HTERT RPE-1 (cell line): ENCODE results near the gene IDH1.
"Not testable (repeated sequence)": the region's sequence is repeated elsewhere in the genome, so short reads cannot be mapped to it uniquely, and the experiment has no call there.

Experiments used
- in situ Hi-C: fragments of 300-500 bp; cut with MboI; formaldehyde crosslinking; loops from 4 replicates; pipeline ENCODE4 v1.14.3; 2020; ENCODE audit warnings: low sequenced_read_pairs

IDH1 gene

DNA sequence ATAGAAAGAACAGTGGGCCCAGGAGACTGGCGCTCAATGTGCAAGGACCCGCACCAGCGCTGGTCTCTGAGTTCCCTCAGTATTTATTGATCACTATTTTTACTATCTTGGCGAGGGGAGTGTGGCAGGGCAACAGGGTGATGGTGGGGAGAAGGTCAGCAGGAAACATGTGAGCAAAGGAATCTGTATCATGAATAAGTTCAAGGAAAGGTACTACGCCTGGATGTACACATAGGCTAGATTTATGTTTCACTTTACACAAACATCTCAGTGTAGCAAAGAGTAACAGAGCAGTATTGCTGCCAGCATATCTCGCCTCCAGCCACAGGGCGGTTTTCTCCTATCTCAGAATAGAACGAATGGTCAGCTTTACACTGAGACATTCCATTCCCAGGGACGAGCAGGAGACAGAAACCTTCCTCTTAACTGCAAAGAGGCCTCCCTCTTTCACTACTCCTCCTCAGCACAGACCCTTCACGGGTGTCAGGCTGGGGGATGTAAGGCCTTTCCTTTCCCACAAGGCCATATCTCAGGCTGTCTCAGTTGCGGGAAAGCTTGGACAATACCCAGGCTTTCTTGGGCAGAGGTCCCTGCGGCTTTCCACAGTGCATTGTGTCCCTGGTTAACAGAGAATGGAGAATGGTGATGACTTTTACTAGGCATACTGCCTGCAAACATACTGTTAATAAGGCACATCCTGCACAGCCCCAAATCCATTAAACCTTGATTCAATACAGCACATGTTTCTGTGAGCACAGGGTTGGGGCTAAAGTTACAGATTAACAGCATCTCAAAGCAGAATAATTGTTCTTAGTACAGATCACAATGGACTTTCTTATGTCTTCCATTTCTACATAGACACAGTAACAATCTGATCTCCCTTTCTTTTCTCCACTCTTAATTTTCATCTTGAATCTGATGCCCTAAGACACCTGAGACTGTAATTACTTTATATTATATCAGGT is 2.3 kb upstream of the IDH1 start:
- in situ Hi-C loops = not testable (repeated sequence)

DNA sequence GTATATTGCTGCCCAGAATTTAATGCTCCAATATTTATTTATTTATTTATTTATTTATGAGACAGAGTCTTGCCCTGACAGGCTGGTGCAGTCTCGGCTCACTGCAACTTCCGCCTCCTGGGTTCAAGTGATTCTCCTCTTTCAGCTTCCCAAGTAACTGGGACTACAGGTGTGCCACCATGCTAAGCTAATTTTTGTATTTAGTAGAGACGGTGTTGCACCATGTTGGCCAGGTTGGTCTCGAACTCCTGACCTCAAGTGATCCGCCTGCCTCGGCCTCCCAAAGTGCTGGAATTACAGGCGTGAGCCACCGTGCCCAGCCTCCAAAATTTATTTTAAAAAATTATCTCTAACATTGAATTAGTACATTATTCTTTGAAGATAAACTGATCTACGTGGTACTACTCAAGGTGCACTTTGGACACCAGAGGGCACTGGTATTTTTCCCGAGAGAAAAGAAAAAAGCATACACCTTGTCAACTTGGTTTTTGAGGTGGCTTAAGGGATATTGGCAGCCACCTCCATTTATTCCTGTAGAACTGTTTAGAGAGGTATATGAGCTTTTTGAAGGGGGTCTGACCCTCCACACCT is 1.4 kb upstream of the IDH1 start:
- in situ Hi-C loops = no loop called here

DNA sequence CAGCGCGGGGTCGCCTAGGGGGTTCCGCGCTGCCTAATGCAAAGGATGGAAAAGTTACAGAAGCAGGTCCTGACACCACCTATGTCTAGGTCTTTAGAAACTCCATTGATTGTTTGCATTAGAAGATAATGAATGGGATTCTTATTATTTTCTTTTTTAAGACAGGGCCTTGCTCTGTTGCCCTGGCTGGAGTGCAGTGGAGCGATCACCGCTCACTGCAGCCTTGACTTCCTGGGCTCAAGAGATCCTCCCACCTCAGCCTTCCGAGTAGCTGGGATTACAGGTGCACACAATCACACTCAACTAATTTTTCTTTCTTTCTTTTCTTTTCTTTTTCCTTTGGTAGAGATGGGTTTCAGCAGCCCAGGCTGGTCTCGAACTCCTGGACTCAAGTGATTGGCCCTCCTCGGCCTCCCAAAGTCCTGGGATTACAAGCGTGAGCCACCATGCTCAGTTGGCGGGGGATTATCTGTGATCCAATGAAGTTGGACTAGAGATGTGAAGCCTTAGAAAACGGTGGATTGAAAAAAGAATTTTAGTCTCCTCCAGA is 761 bp upstream of the IDH1 start:
- in situ Hi-C loops = no loop called here

DNA sequence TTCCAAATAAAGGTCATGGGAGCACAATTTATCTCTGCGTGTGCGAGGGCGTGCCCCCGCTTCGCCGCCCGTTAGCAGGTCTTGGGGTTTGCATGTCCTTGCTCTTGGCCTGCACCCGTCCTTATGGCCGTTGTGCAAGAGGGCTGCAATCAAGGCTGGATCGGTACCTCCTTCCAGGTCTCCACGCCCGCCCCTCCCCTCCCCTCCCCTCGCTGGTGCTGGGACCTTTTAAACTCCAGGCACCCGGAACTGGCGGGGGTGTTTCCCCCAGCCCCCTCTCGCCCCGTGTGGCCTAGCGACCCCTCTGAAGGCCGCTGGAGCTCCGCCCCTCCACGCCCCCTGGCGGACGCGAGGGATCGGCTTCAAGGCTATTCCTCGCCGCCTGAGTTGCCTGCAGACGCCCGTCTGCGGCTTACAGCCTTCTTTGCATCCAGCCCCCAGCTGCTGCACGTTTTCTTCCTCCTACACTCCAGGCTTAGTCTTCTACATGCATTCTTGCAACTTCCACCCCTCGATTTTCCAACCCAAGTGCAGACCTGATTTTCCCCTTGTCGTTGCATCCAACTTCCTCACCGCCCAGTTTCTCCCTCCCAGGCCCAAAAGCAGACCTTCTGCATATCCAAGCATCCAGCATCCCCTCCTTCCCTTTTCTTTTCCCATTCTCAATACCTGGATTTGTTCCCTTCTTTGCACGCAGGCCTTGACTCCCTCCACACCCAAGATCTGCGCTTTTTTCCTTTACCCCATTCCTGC is 577 bp downstream of the IDH1 start:
- in situ Hi-C loops = no loop called here

DNA sequence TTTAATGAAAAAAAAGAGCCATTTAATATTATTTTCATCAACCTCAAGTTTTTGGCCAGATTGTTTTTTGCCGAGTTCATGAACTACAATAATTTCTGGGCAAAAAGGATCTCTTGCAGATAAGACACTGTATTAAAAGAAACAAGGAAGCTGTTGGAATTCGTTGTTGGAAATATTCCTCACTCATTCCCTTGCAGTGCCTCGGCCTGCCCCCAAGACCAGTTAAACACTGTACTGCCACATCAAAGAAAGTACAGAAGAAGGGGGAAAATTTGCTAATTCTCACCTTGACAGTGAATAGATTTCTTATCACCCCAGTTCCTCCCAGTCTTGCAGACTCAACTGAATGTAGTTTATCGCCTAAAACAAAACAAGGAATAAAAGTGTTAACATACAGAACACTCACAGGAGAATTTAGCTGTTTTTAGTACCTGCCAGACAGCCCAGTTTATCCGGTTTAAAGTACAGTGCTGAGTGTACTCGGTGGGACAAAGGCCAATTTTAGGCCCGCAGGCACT is 1.2 kb downstream of the IDH1 start:
- in situ Hi-C loops = no loop called here

DNA sequence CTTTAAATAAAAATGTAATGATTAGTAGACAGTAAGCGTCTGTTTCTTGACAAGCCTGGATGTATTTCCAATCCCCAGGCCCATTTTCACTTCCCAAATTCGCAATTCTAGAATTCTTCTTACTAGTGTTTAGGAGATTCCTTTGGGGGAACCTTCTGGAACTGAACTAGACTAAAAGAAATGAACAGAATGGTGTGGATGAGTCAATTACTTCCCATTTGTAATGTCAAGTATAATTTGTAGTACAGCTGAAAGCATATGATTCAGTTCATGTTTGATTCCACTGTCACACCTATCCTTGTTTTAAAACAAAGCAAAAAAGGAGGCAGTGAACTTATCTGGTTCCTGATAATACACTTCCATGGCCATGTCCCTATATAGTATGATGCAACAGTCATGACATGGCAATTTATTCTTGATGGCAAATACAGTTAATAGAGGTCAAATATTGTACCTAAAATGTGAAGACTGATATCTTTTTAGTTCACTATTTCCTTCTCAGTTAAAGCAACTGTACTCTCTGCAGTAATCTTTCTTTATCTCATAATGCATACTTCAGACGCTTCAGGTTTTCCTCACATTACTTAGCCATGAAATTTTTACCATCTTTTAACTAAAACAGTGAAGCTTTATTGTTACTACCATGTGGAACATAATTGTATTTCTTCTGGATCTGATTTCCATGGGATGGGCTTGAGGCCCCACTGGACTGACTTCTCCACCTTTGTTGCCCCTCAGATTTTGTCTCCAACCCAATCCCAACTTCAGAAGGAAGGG is 2.0 kb downstream of the IDH1 start:
- in situ Hi-C loops = no loop called here

DNA sequence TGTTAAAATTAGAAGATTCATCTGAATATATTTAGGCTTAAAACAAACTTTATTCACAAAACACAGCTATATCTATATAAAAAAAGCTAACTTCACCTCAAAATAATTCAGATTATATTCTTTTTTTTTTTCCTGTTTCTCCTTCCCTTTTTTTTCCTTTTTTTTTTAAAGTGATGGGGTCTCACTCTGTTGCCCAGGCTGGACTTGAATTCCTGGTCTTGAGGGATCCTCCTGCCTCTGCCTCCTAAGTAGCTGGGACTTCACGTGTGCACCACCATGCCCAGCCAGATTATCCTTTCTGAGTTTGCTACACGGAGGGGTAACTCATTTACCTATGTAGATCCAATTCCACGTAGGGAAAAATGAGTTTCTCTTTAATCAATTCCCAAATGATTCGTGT is 3.8 kb downstream of the IDH1 start:
- in situ Hi-C loops = no loop called here

DNA sequence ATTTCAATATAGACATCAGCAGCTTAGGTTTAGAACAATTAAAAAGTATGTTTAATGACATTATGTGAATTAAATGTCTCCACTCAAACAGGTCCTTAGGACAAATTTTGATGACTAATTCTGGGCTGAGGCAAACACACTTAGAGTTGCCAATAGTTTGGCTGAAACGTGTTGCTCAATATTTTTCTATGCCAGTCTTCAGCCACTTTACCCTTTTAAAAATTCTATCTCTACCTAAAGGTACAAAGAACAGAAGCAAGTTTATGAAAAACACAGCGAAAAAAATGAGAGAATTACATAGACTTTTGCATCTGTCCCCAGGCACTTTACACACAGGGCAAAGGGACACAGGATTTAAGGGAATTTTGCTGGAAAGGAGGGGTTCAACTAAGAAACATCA is 4.5 kb downstream of the IDH1 start:
- in situ Hi-C loops = no loop called here

DNA sequence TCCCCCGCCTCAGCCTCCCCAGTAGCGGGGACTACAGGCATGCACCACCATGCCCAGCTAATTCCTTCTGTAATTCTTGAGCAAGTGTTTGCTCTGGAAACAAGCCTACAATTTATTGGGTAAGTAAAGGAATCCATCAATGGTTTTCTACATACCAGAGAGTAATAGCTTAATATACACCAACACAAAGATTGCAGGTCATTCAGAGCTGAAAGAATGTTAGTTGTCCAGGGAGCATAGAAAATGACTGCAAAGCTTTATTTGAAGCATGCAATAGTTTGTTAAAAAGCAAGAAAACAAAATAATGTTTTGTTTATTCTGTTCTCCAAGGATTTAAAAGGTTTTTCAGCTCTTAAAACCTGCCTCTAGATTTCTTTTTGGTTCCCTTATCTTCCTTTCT is 5.6 kb downstream of the IDH1 start:
- in situ Hi-C loops = no loop called here

DNA sequence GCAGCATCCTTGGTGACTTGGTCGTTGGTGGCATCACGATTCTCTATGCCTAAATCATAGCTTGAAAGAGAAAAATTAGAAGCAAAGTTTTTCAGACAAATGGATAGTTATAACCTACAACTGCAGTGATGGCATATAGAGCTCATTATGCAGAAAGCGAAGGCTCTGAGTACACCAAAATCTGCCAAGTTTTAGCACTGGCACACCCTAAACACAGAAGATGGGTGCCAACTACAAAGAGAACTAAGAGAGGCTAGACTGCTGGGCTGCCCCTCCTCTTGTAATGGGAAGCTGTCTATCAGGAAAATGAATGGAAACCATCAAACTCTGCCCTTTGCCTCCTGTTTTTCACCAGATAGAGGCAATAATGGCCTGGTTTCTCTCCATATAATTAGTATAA is 6.3 kb downstream of the IDH1 start:
- in situ Hi-C loops = no loop called here

DNA sequence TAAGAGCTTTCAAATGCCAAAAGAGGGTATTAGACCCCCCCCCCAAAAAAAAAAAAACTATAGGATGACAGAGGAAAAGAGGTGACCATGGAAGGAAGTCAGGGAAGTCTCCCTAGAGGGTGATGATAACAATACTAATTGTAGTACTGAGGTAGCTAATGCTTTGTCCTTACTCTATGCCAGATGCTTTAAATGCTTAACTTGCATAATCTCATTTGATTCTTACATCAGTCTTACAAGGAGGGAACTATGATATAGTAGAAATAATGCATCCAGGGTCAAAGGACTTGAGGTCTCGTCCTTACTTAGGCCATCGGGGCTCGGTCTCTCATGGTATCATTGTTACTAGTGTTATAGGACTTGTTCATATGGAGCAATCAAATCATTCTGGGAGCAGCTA is 9.1 kb downstream of the IDH1 start:
- in situ Hi-C loops = no loop called here

DNA sequence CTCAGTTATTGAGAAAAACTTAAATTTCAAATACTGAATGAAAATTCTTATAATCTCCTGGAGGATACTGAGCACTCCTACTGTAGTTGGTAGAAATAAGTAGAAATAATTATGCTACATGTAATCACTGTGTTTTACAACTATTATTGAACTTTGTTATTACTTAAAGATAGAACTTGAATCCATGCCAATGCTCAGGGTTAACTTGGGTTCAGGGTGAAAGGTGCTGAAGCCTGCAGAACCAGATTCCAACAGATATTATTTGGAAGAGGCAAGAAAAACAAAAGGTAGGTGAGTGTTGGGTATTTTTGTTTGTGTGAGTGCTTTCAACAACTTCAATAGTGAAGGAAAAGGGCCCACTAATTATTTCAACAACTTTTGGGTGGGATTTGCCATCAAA is 10.4 kb downstream of the IDH1 start:
- in situ Hi-C loops = no loop called here

DNA sequence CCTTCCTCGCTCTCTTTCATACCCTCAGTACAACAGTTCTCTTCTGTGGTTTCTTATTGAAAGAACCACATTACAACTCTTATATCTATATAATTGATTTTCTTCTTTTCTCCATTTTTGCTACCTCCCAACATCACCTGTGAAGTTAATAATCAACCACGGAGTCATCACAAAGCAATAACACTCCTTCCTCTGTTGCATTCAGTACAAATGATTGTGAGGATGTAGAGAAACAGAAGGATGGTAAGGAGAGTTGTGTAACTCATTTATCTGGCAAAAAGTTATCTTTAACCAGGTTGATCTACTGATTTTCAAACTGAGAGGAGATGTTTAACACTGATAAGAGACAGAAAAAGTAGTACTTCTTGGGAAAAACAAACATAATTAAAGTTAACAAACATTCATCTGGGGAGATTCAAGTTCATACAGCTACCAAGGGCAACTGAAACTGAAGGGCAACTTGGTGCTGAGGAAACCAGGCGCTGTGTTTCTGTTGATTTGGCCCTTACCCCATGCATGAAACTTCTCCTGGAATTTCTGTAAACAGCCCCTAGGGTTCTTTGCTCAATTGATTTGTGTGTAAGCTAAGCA is 14.2 kb downstream of the IDH1 start:
- in situ Hi-C loops = no loop called here

DNA sequence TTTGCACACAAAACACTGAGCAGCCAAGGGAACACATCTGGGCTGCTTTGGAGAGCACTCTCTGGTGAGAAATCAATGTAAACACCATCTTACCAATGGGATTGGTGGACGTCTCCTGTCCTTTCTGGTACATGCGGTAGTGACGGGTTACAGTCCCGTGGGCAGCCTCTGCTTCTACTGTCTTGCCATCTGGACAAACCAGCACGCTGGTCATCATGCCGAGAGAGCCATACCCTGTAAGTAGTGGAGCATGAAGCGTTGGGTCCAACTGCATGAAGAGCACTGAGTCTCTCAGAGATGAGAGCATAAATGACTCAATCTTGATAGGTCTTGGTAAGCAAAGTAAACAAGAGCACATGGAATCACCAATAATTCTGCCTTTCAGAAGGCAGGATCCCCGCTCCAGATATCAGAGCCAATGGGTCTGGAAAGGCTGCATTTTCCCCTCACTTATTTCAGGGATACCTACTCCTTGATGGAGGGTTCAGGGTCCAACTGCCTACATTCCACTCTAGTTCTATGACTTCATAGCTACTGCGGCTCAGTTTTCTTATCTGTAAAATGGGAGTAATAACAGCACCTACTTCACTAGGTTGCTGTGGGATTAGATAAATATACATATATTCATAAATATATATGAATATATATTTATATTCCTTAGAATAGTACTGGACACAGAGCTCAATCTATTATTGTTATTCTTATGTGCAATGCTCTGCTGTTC is 14.9 kb downstream of the IDH1 start:
- in situ Hi-C loops = no loop called here

DNA sequence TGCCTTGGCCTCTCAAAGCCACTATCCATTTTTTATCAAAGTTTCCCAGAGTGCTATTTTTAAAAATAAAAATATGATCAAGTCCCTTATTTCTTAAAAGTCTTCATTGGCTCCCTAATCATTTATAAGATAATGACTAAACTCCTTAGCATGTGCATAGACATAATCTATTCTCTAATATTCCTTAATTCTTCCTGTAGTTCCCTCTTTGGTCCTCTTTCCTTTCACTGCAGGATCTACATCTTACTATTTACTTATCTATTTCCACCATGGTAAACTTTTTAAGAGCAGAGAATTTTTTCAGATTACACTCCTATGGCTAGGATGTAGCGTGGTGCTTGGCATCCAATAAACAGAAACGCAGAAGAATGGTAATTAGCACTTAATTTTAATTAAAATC is 19.0 kb downstream of the IDH1 start:
- in situ Hi-C loops = no loop called here

DNA sequence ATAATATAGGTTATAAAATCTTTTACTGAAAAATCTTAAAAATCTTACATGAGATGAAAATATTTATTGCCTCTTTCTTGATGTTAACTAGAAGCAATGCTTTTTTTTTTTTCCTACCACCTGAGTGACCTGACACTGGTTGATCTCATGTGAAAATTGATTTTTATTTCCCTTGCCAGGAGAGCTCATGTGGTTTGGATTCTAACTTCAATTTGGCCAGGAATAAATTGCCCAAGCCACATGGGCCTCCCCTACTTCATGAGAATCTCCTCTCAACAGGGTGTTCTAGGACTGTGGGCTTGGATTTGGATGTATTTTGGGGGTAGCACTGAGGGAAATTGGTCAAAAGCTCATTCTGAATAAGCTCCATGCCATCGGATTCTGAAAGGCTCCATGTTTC is 20.1 kb downstream of the IDH1 start:
- in situ Hi-C loops = no loop called here

DNA sequence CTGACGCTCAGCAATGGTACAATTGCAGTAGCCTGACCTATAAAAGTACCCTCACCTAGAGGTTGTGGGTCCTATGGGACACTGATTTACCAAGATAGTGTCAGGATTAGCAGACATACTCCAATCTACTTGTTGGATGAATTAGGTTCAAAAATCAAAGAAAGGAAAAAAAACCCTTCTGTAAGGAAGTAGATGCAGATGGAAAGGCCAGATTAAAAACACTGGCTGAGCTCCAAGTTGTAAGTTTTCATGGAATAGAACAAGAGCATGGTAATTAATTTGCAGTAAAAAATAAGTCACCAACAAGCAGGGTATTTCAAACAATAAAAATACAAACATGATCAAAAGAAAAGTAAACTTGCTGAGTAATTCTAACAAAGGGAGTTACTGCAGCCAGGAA is 26.4 kb downstream of the IDH1 start:
- in situ Hi-C loops = no loop called here

DNA sequence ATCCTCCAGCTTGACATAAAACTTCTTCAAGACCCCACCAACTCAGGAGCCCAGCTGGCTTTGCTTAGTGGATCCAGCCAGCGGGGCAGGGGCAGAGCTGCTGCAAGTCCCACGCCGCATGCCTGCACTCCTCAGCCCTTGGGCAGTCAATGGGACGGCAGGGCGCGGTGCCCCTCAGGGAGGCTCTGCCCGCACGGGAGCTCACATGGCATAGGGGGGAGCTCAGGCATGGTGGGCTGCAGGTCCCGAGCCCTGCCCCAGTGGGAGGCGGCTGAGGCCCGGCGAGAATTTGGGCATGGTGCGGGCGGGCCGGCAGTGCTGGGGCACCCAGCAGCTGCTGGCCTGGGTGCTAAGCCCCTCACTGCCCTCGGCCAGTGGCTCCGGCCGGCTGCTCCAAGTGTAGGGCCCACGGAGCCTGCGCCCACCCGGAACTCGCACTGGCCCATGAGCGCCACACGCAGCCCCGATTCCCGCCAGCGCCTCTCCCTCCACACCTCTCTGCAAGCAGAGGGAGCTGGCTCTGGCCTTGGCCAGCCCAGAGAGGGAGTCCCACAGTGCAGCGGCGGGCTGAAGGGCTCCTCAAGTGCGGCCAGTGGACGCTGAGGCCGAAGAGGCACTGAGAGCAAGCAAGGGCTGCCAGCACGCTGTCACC is 27.2 kb downstream of the IDH1 start:
- in situ Hi-C loops = no loop called here

DNA sequence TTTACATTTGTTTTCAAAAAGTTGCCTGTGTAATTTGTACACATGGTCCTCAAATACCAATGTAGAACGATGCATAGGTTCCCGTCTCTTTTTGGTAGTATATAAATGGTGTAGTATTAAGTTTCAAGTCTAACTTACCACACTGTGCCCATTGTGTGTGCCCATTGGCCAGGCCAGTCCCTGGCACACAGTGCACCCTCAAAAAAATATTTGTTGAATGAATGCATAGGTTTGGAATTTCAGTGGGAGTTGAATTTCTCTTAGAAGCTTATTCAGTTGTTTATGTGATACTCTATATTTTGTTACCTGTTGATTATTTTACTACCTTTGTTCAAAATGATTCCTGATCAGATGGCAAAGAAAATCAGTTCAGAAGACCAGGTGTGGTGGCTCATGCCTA is 30.1 kb downstream of the IDH1 start:
- in situ Hi-C loops = no loop called here
